ENCODE data around the gene MYO1H. TPM values are rescaled to one million over a fixed set of nuclear protein-coding genes. Genes with fewer than 3 reads are reported as not detected.

The MYO1H gene
- total and polyA plus RNA-seq, 2 of the 8 experiments (the other 6 are each of a cell fraction or from before 2014, with no cell fraction given), result 0.03 TPM; not detected in 1

DNA sequence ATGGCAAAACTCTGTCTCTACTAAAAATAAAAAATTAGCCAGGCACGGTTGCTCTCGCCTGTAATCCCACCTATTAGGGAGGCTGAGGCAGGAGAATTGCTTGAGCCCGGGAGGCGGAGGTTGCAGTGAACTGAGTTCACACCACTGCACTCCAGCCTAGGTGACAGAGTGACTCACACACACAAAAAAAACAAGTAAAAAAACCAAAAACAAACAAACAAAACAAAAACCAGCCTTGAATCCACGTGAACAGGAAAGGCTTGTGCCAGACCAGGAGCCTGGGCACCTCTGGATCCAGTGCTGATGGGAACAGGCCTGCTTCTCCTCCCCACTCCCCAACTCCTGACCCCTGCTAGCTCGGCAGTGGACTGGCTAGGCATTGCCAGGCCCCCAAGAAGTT, 42.2 kb upstream of the MYO1H start:
- Histone ChIP-seq H3K9ac (replicated peaks in 1 of 4; ENCODE audit: extremely low read depth in 1 of 4, low read depth in 3 of 4, low read length in 3 of 4) (no peak overlapping the region), H3K79me1 (ENCODE audit: low read depth, low read length) (no peaks in the 10 kb centered on the region), H4K8ac (ENCODE audit: extremely low read depth, insufficient read depth, low read length) (no peak overlapping the region), H2BK5ac (ENCODE audit: low read depth, low read length) (no peak overlapping the region), H4K91ac (replicated peaks; ENCODE audit: insufficient read length, low read length) (no peak overlapping the region), H3K4me2 (ENCODE audit: insufficient read depth in 1 of 2, low read depth in 2 of 2, low read length in 2 of 2) (no peak overlapping the region), H3K18ac (ENCODE audit: extremely low read depth, low read length) (no peak overlapping the region), H4K20me1 (replicated peaks in 1 of 2; ENCODE audit: control insufficient read depth in 1 of 2, insufficient read depth in 2 of 2, low read length in 2 of 2) (peaks cover 0 to 1% of the 10 kb centered on the region in 2 experiments), H3K4me1 (replicated peaks in 1 of 4; ENCODE audit: control insufficient read depth in 3 of 4, insufficient read depth in 4 of 4, low read length in 3 of 4) (peaks cover 0 to 6% (median under 1%) of the 10 kb centered on the region in 4 experiments; a peak in 2 of 7 replicates), H4K5ac (ENCODE audit: insufficient read length, low read depth, low read length) (no peak overlapping the region), H3K27me3 (replicated peaks in 1 of 4; ENCODE audit: control insufficient read depth in 3 of 4, extremely low read depth in 1 of 4, insufficient read depth in 3 of 4, low read length in 3 of 4) (peaks cover 6 to 39% (median 29%) of the 10 kb centered on the region in 4 experiments), H3K23me2 (ENCODE audit: low read depth, low read length) (peaks cover 8% of the 10 kb centered on the region; the same call in 1 of the 2 replicates), H2BK120ac (replicated peaks; ENCODE audit: low read depth, low read length) (no peak overlapping the region), H2AK5ac (ENCODE audit: low read depth, low read length) (no peak overlapping the region), H2BK20ac (ENCODE audit: low read length) (no peak overlapping the region), H3K36me3 (ENCODE audit: control insufficient read depth in 2 of 4, insufficient read depth in 4 of 4, low read length in 3 of 4) (no peaks in the 10 kb centered on the region), H2AFZ (ENCODE audit: low read length) (no peak overlapping the region), H3K4ac (replicated peaks; ENCODE audit: insufficient read length, low read depth, low read length) (no peak overlapping the region), H3K79me2 (ENCODE audit: control insufficient read depth in 1 of 2, insufficient read depth in 2 of 2, low read length in 2 of 2) (no peaks in the 10 kb centered on the region), H2BK12ac (ENCODE audit: low read depth, low read length) (no peak overlapping the region), H3K56ac (replicated peaks; ENCODE audit: insufficient read length, low read depth, low read length) (no peak overlapping the region), H3K27ac (ENCODE audit: low read depth, low read length) (no peak overlapping the region), H3K23ac (ENCODE audit: insufficient read length) (no peak overlapping the region), H3K4me3 (ENCODE audit: extremely low read depth in 1 of 4, insufficient read depth in 2 of 4, low read depth in 3 of 4, low read length in 4 of 4) (no peak overlapping the region), H3K9me3 (ENCODE audit: insufficient read depth in 2 of 2, low read depth in 1 of 2, low read length in 1 of 2) (no peaks in the 10 kb centered on the region), H2BK15ac (ENCODE audit: low read length) (no peak overlapping the region), H3K14ac (ENCODE audit: insufficient read length) (no peak overlapping the region)
- 92% methylated on average over 6 of the region's 6 CpGs; no CpG with 5 or more reads in 1 of the 2 experiments for WGBS, 2 experiments (ENCODE audit: extremely low coverage in 1 of 2, insufficient coverage in 1 of 2, insufficient read length in 1 of 2, insufficient replicate concordance in 2 of 2, low coverage in 1 of 2, low lambda C conversion rate in 2 of 2, missing lambda C conversion rate in 1 of 2)
- TF ChIP-seq SRF (IDR thresholded peaks at IDR 0.05; ENCODE audit: low read depth, low read length) (no peak), NANOG (IDR thresholded peaks at IDR 0.05; ENCODE audit: insufficient read depth, low read depth, low read length, poor library complexity, severe bottlenecking) (no peak), MAFK (IDR thresholded peaks at IDR 0.05; ENCODE audit: low read depth, low read length) (no peak), TBP (IDR thresholded peaks at IDR 0.05; ENCODE audit: low read depth, low read length) (no peak), E2F6 (IDR thresholded peaks at IDR 0.05) (no peak), CREB1 (IDR thresholded peaks at IDR 0.05) (no peak), TAF7 (optimal IDR thresholded peaks at IDR 0.05; ENCODE audit: borderline replicate concordance, low read depth, low read length) (no peak), CHD1 (IDR thresholded peaks at IDR 0.05; ENCODE audit: low read depth, low read length) (no peak), EP300 (IDR thresholded peaks at IDR 0.05; ENCODE audit: borderline replicate concordance in 1 of 2, low read depth in 2 of 2, low read length in 2 of 2) (no peak), EZH2 (IDR thresholded peaks at IDR 0.05; ENCODE audit: low read depth, low read length, severe bottlenecking) (no peak), KDM1A (IDR thresholded peaks at IDR 0.05; ENCODE audit: borderline replicate concordance, low read length) (no peak), SUZ12 (IDR thresholded peaks at IDR 0.05; ENCODE audit: low read length) (no peak), RFX5 (IDR thresholded peaks at IDR 0.05; ENCODE audit: borderline replicate concordance, low read depth, low read length) (no peak), TAF1 (IDR thresholded peaks at IDR 0.05; ENCODE audit: low read depth, low read length) (no peak)
- ChIA-PET CTCF (ENCODE audit: partially characterized antibody) (interaction anchor here (0.8 to 1.7 kb wide), 4 partner anchors 13 to 82 kb away, joined by 3 to 7 read pairs (median 4); no protein-coding TSS in a partner anchor), POLR2A (ENCODE audit: partially characterized antibody) (no interaction called here)
- FAIRE-seq, result no peak
- DNase-seq (ENCODE audit: low read depth in 1 of 2, low spot score in 2 of 2), result no peak
